H1 (cell line): ENCODE results near the gene GALNT9. TPM values are rescaled to one million over a fixed set of nuclear protein-coding genes. Genes with fewer than 3 reads are reported as not detected.

Experiments used
- CTCF ChIA-PET: fragments of 300-600 bp; sonication (Branson Sonifier 250); formaldehyde crosslinking; loops from one replicate; lab custom pipeline; 2021; ENCODE audit not compliant: partially characterized antibody; lab: Charles Lee
- POLR2A ChIA-PET: fragments of 300-600 bp; sonication (Branson Sonifier 250); formaldehyde crosslinking; loops from one replicate; lab custom pipeline; 2021; ENCODE audit warnings: inconsistent platforms; ENCODE audit not compliant: partially characterized antibody; lab: Charles Lee
- DNase-seq, 2 experiments: peaks; one replicate each; pipeline versions ENCODE4 v3.0.0 to v3.0.0-alpha.2; 2010 to 2022; ENCODE audit warnings: low spot score in 2 of 2, low read depth in 1 of 2, mixed read lengths in 1 of 2
- FAIRE-seq: peaks from 2 replicates; lab custom pipeline; 2011; peaks lifted over from hg19 to GRCh38; lab: Jason Lieb, UNC
- H2AFZ ChIP-seq: 2 replicates; pipeline ENCODE4 v1.8.1; 2012; ENCODE audit warnings: low read length, inconsistent platforms
- H2AK5ac ChIP-seq: 2 replicates; pipeline ENCODE4 v1.6.1; 2013; ENCODE audit warnings: low read depth, low read length
- H2BK120ac ChIP-seq: replicated peaks from 2 replicates; pipeline ENCODE3; 2013; ENCODE audit warnings: low read depth, low read length, inconsistent platforms
- H2BK12ac ChIP-seq: 2 replicates; pipeline ENCODE4 v1.6.1; 2013; ENCODE audit warnings: low read depth, low read length
- H2BK15ac ChIP-seq: 2 replicates; pipeline ENCODE4 v1.6.1; 2013; ENCODE audit warnings: low read length
- H2BK20ac ChIP-seq: 2 replicates; pipeline ENCODE4 v1.6.1; 2013; ENCODE audit warnings: low read length
- H2BK5ac ChIP-seq: 2 replicates; pipeline ENCODE4 v1.6.1; 2013; ENCODE audit warnings: low read depth, low read length
- H3K14ac ChIP-seq: 2 replicates; pipeline ENCODE4 v1.6.1; 2013; ENCODE audit warnings: inconsistent platforms; ENCODE audit not compliant: insufficient read length
- H3K18ac ChIP-seq: 2 replicates; pipeline ENCODE4 v1.6.1; 2013; ENCODE audit warnings: low read length; ENCODE audit errors: extremely low read depth
- H3K23ac ChIP-seq: 2 replicates; pipeline ENCODE4 v1.6.1; 2013; ENCODE audit warnings: inconsistent platforms; ENCODE audit not compliant: insufficient read length
- H3K23me2 ChIP-seq: 2 replicates; pipeline ENCODE4 v1.6.1; 2013; ENCODE audit warnings: low read depth, low read length
- H3K27ac ChIP-seq: 2 replicates; pipeline ENCODE4 v1.6.1; 2011; ENCODE audit warnings: low read depth, low read length, inconsistent platforms
- H3K27me3 ChIP-seq, 4 experiments: replicated peaks in 1 of 4; 1 replicate in 1 of 4; 2 replicates in 3 of 4; pipeline versions ENCODE4 v1.6.1 to v1.8.1; 2011 to 2013; ENCODE audit warnings: low read length in 3 of 4, mild to moderate bottlenecking in 3 of 4, inconsistent platforms in 2 of 4, mixed read lengths in 2 of 4, moderate library complexity in 1 of 4; ENCODE audit not compliant: control insufficient read depth in 3 of 4, insufficient read depth in 3 of 4; ENCODE audit errors: extremely low read depth in 1 of 4
- H3K36me3 ChIP-seq, 4 experiments: 2 replicates each; pipeline versions ENCODE4 v1.6.1 to v1.8.1; 2011 to 2013; ENCODE audit warnings: mild to moderate bottlenecking in 4 of 4, low read length in 3 of 4, moderate library complexity in 2 of 4, control low read depth in 1 of 4, inconsistent platforms in 1 of 4; ENCODE audit not compliant: insufficient read depth in 4 of 4, control insufficient read depth in 2 of 4
- H3K4ac ChIP-seq: replicated peaks from 2 replicates; pipeline ENCODE3; 2013; ENCODE audit warnings: low read length, low read depth, mixed read lengths, inconsistent platforms; ENCODE audit not compliant: insufficient read length
- H3K4me1 ChIP-seq, 4 experiments: replicated peaks in 1 of 4; 1 replicate in 1 of 4; 2 replicates in 3 of 4; pipeline versions ENCODE4 v1.6.1 to v1.8.1; 2011 to 2013; ENCODE audit warnings: low read length in 3 of 4, inconsistent platforms in 2 of 4, mixed read lengths in 1 of 4; ENCODE audit not compliant: insufficient read depth in 4 of 4, control insufficient read depth in 3 of 4
- H3K4me2 ChIP-seq, 2 experiments: 2 replicates each; pipeline versions ENCODE4 v1.6.1 to v1.8.1; 2011 to 2013; ENCODE audit warnings: low read depth in 2 of 2, low read length in 2 of 2, control low read depth in 1 of 2, inconsistent platforms in 1 of 2, mild to moderate bottlenecking in 1 of 2; ENCODE audit not compliant: insufficient read depth in 1 of 2
- H3K4me3 ChIP-seq, 4 experiments: fragments of 200-600, 300-600 bp in 1 of 4; sonication (generic), shearing (Covaris generic), sonication (Bioruptor Twin) in 1 of 4; 2 replicates each; pipeline versions ENCODE4 v1.5.1 to v1.8.1; 2011 to 2016; ENCODE audit warnings: low read length in 4 of 4, low read depth in 3 of 4, control low read depth in 2 of 4, inconsistent platforms in 2 of 4, mild to moderate bottlenecking in 2 of 4, mixed read lengths in 1 of 4, moderate library complexity in 1 of 4; ENCODE audit not compliant: insufficient read depth in 2 of 4; ENCODE audit errors: extremely low read depth in 1 of 4
- H3K56ac ChIP-seq: replicated peaks from 2 replicates; pipeline ENCODE3; 2013; ENCODE audit warnings: low read depth, mild to moderate bottlenecking, mixed read lengths, low read length, inconsistent platforms; ENCODE audit not compliant: insufficient read length
- H3K79me1 ChIP-seq: 2 replicates; pipeline ENCODE4 v1.6.1; 2013; ENCODE audit warnings: low read depth, low read length, control low read depth
- H3K79me2 ChIP-seq, 2 experiments: 2 replicates each; pipeline versions ENCODE4 v1.6.1 to v1.8.1; 2012 to 2013; ENCODE audit warnings: low read length in 2 of 2, mild to moderate bottlenecking in 2 of 2, inconsistent platforms in 1 of 2; ENCODE audit not compliant: insufficient read depth in 2 of 2, control insufficient read depth in 1 of 2
- H3K9ac ChIP-seq, 4 experiments: replicated peaks in 1 of 4; 1 replicate in 1 of 4; 2 replicates in 3 of 4; pipeline versions ENCODE4 v1.6.1 to v1.8.1; 2011 to 2013; ENCODE audit warnings: low read depth in 3 of 4, low read length in 3 of 4, control low read depth in 2 of 4, mild to moderate bottlenecking in 2 of 4, moderate library complexity in 2 of 4, inconsistent platforms in 1 of 4; ENCODE audit errors: extremely low read depth in 1 of 4
- H3K9me3 ChIP-seq, 2 experiments: 2 replicates each; pipeline versions ENCODE4 v1.6.1 to v1.8.1; 2012 to 2013; ENCODE audit warnings: mild to moderate bottlenecking in 2 of 2, moderate library complexity in 2 of 2, control low read depth in 1 of 2, inconsistent platforms in 1 of 2, low read depth in 1 of 2, low read length in 1 of 2, mixed read lengths in 1 of 2; ENCODE audit not compliant: insufficient read depth in 2 of 2
- H4K20me1 ChIP-seq, 2 experiments: replicated peaks in 1 of 2; 2 replicates each; pipeline versions ENCODE3 to v1.8.1; 2011 to 2013; ENCODE audit warnings: inconsistent platforms in 2 of 2, low read length in 2 of 2, mild to moderate bottlenecking in 1 of 2; ENCODE audit not compliant: insufficient read depth in 2 of 2, control insufficient read depth in 1 of 2
- H4K5ac ChIP-seq: 2 replicates; pipeline ENCODE4 v1.6.1; 2013; ENCODE audit warnings: low read length, low read depth, mixed read lengths, inconsistent platforms; ENCODE audit not compliant: insufficient read length
- H4K8ac ChIP-seq: 2 replicates; pipeline ENCODE4 v1.8.0; 2013; ENCODE audit warnings: mild to moderate bottlenecking, moderate library complexity, low read length, inconsistent platforms; ENCODE audit not compliant: insufficient read depth; ENCODE audit errors: extremely low read depth
- H4K91ac ChIP-seq: replicated peaks from 2 replicates; pipeline ENCODE3; 2013; ENCODE audit warnings: low read length, mixed read lengths, inconsistent platforms; ENCODE audit not compliant: insufficient read length
- ATF2 ChIP-seq: IDR thresholded peaks from 2 replicates; pipeline ENCODE4 v1.6.1; 2012; ENCODE audit warnings: low read length, inconsistent platforms
- BACH1 ChIP-seq: IDR thresholded peaks from 2 replicates; pipeline ENCODE4 v1.6.1; 2012; ENCODE audit warnings: low read length, improper control_type of control experiment
- CBX8 ChIP-seq: fragments of 300-800, 300-1000 bp; sonication (generic); IDR thresholded peaks from 2 replicates; pipeline ENCODE4 v1.7.1; 2016; ENCODE audit warnings: low read depth, low read length, borderline replicate concordance
- EP300 ChIP-seq, 2 experiments: IDR thresholded peaks; 1 replicate in 1 of 2; 2 replicates in 1 of 2; pipeline ENCODE4 v1.6.1; 2011 to 2012; ENCODE audit warnings: low read depth in 2 of 2, low read length in 2 of 2, mild to moderate bottlenecking in 2 of 2, borderline replicate concordance in 1 of 2, inconsistent platforms in 1 of 2, moderate library complexity in 1 of 2
- GABPA ChIP-seq: IDR thresholded peaks from 2 replicates; pipeline ENCODE4 v1.6.1; 2011; ENCODE audit warnings: mild to moderate bottlenecking, low read length, moderate library complexity, borderline replicate concordance; ENCODE audit not compliant: insufficient read depth
- JUN ChIP-seq: IDR thresholded peaks from 2 replicates; pipeline ENCODE4 v1.6.1; 2011; ENCODE audit warnings: low read depth, mild to moderate bottlenecking, improper control_type of control experiment, low read length
- KDM1A ChIP-seq: fragments of 200-600, 300-600 bp; sonication (generic); IDR thresholded peaks from 2 replicates; pipeline ENCODE4 v1.7.1; 2016; ENCODE audit warnings: mild to moderate bottlenecking, low read length, borderline replicate concordance
- POLR2AphosphoS5 ChIP-seq: IDR thresholded peaks from 2 replicates; pipeline ENCODE4 v1.6.1; 2011; ENCODE audit warnings: low read depth, low read length
- SIRT6 ChIP-seq: IDR thresholded peaks from one replicate; pipeline ENCODE4 v1.7.1; 2012; ENCODE audit warnings: low read length, inconsistent platforms
- SIX5 ChIP-seq: IDR thresholded peaks from 2 replicates; pipeline ENCODE4 v1.6.1; 2011; ENCODE audit warnings: mild to moderate bottlenecking, low read depth, low read length
- SUZ12 ChIP-seq: fragments of 200-600 bp; sonication (generic); IDR thresholded peaks from 2 replicates; pipeline ENCODE4 v1.6.1; 2012; ENCODE audit warnings: mild to moderate bottlenecking, inconsistent platforms, low read length, moderate library complexity, mixed read lengths
- YY1 ChIP-seq: IDR thresholded peaks from 2 replicates; pipeline ENCODE4 v1.6.1; 2011; ENCODE audit warnings: low read depth, mild to moderate bottlenecking, low read length
- WGBS, 2 experiments: shearing (Covaris generic) in 1 of 2; methylation state at CpG; one replicate each; pipeline versions ENCODE4 v1.1.6 to v1.1.7; 2013 to 2015; ENCODE audit warnings: low lambda C conversion rate in 2 of 2, mixed read lengths in 2 of 2, inconsistent platforms in 1 of 2, low coverage in 1 of 2, missing lambda C conversion rate in 1 of 2; ENCODE audit not compliant: insufficient replicate concordance in 2 of 2, insufficient coverage in 1 of 2, insufficient read length in 1 of 2; ENCODE audit errors: extremely low coverage in 1 of 2, missing lambda C conversion rate in 1 of 2; 5-methylcytosine and 5-hydroxymethylcytosine counted together
- polyA plus RNA-seq, 7 experiments: library from polyadenylated mRNA; depleted of rRNA in 3 of 7; stranded (reverse) in 5 of 7; unstranded in 2 of 7; fragments of >200 nt in 5 of 7; fragments of 200-250 nt in 2 of 7; gene quantifications; 1 replicate in 5 of 7; 2 replicates in 1 of 7; 4 replicates in 1 of 7; pipeline versions ENCODE4 v1.2.1 to v1.2.3, GENCODE V29; 2011 to 2013; ENCODE audit warnings: missing spikeins in 2 of 7, mixed read lengths in 2 of 7
- total RNA-seq: library from RNA; stranded (reverse); fragmentation: NEBNext Ultra II Directional; extraction: Animal tissue kit (Norgen Biotek cat#: 25700); gene quantifications from 2 replicates; pipeline ENCODE4 v1.2.1, GENCODE V29; 2021

The GALNT9 gene
- total and polyA plus RNA-seq, 2 of the 8 experiments (the other 6 are each of a cell fraction or from before 2014, with no cell fraction given): 2.0 to 3.6 TPM

GRCh38 chr12:132263451-132264049 lies 65.8 kb downstream of the GALNT9 start:
- no peak overlapping the region for H3K14ac ChIP-seq
- H3K79me1 ChIP-seq: peaks cover 3% of the 10 kb centered on the region
- H4K91ac ChIP-seq: no peak overlapping the region
- H4K5ac ChIP-seq: no peak overlapping the region
- no peak overlapping the region for H3K23ac ChIP-seq
- FAIRE-seq (no peak), DNase-seq (no peak)
- H3K18ac ChIP-seq: no peak overlapping the region
- H2BK20ac ChIP-seq: no peak overlapping the region
- H3K79me2 ChIP-seq: no peaks in the 10 kb centered on the region
- no peak overlapping the region for H2BK120ac ChIP-seq
- H3K27ac ChIP-seq: no peak overlapping the region
- peaks cover 0 to 13% (median 10%) of the 10 kb centered on the region in 4 experiments; a peak in 4 of 7 replicates for H3K27me3 ChIP-seq
- no peaks in the 10 kb centered on the region for H3K9me3 ChIP-seq
- H3K4me3 ChIP-seq: no peak overlapping the region
- H3K56ac ChIP-seq: no peak overlapping the region
- CTCF ChIA-PET: interaction anchor here (1.0 to 2.6 kb wide), 7 partner anchors 10 to 298 kb away, joined by 3 to 8 read pairs (median 4); no protein-coding TSS in a partner anchor
- H4K8ac ChIP-seq: no peak overlapping the region
- 79% methylated on average over 18 of the region's 19 CpGs; no CpG with 5 or more reads in 1 of the 2 experiments for WGBS, 2 experiments
- no peak overlapping the region for H2BK5ac ChIP-seq
- no peaks in the 10 kb centered on the region; a peak in 1 of 7 replicates for H3K4me1 ChIP-seq
- no peak overlapping the region for H2BK15ac ChIP-seq
- POLR2A ChIA-PET: interaction anchor here (1.6 kb wide), 1 partner anchor 10 kb away, joined by 5 read pairs; no protein-coding TSS in a partner anchor
- H3K36me3 ChIP-seq: no peaks in the 10 kb centered on the region; a peak in 1 of 8 replicates
- no peak overlapping the region for H2AK5ac ChIP-seq
- H3K4ac ChIP-seq: no peak overlapping the region
- H3K9ac ChIP-seq: no peak overlapping the region
- no peak overlapping the region for H2AFZ ChIP-seq
- peaks cover 0 to 6% of the 10 kb centered on the region in 2 experiments for H4K20me1 ChIP-seq
- peaks cover 6% of the 10 kb centered on the region for H3K23me2 ChIP-seq
- no peak overlapping the region for H3K4me2 ChIP-seq
- no peak overlapping the region for H2BK12ac ChIP-seq
- TF ChIP-seq SUZ12: no peak
- TF ChIP-seq ATF2: no peak
- TF ChIP-seq JUN: no peak
- TF ChIP-seq EP300 (IDR thresholded peaks at IDR 0.05; ENCODE audit: borderline replicate concordance in 1 of 2, low read depth in 2 of 2, low read length in 2 of 2): no peak
- TF ChIP-seq BACH1: no peak
- TF ChIP-seq YY1: no peak
- no peak for TF ChIP-seq CBX8
- no peak for TF ChIP-seq POLR2AphosphoS5
- no peak for TF ChIP-seq GABPA
- no peak for TF ChIP-seq SIX5
- no peak for TF ChIP-seq KDM1A
- no peak for TF ChIP-seq SIRT6
